PC-3 (cell line): Measurements from ENCODE around the gene JAKMIP2. TPM values are rescaled to one million over a fixed set of nuclear protein-coding genes. Genes with fewer than 3 reads are reported as not detected.

Source experiments
- ATAC-seq: fragments of 200-7000 bp; cut with Tn5 transposase; 2 replicates; pipeline ENCODE4 v1.9.1; 2020; ENCODE audit warnings: mild to moderate bottlenecking, moderate library complexity
- BruUV-seq: library from RNA; stranded (reverse); fragments of 400-500 nt; replicated peaks from 2 replicates; lab custom pipeline; 2021; lab: Mats Ljungman, UMichigan
- CTCF ChIA-PET: fragments of 300-600 bp; sonication (Branson Sonifier 250); formaldehyde crosslinking; loops from one replicate; lab custom pipeline; 2022; ENCODE audit warnings: antibody characterized with exemption; lab: Charles Lee
- POLR2A ChIA-PET: fragments of 300-600 bp; sonication (Branson Sonifier 250); formaldehyde crosslinking; loops from one replicate; lab custom pipeline; 2022; ENCODE audit warnings: antibody characterized with exemption; ENCODE audit not compliant: unreplicated experiment; lab: Charles Lee
- DNase-seq: peaks from one replicate; pipeline ENCODE4 v3.0.0-alpha.2; 2015
- H2AFZ ChIP-seq: fragments of 300-600 bp; sonication (generic); 2 replicates; pipeline ENCODE4 v1.6.0; 2016; ENCODE audit warnings: antibody characterized with exemption, low read length
- H3F3A ChIP-seq: fragments of 300-600 bp; sonication (generic); one replicate; pipeline ENCODE4 v1.6.0; 2017; ENCODE audit warnings: antibody characterized with exemption, low read length, control low read depth, mild to moderate bottlenecking; ENCODE audit not compliant: unreplicated experiment
- H3K27ac ChIP-seq: fragments of 300-600 bp; sonication (generic); 2 replicates; pipeline ENCODE4 v1.5.1; 2016; ENCODE audit warnings: mild to moderate bottlenecking, low read length
- H3K27me3 ChIP-seq: fragments of 300-600 bp; sonication (generic); 2 replicates; pipeline ENCODE4 v1.6.1; 2016; ENCODE audit warnings: low read length, mixed read lengths
- H3K36me3 ChIP-seq: fragments of 300-600 bp; sonication (generic); 2 replicates; pipeline ENCODE4 v1.6.1; 2016; ENCODE audit warnings: low read depth, mixed run types, low read length, mixed read lengths
- H3K4me1 ChIP-seq: fragments of 300-600 bp; sonication (generic); 2 replicates; pipeline ENCODE4 v1.5.1; 2016; ENCODE audit warnings: low read length; ENCODE audit not compliant: insufficient read depth
- H3K4me2 ChIP-seq: fragments of 300-600 bp; sonication (generic); 2 replicates; pipeline ENCODE4 v1.6.0; 2016; ENCODE audit warnings: low read length
- H3K4me3 ChIP-seq: fragments of 300-600 bp; sonication (generic); 2 replicates; pipeline ENCODE4 v1.5.1; 2016; ENCODE audit warnings: mild to moderate bottlenecking, low read length, mixed read lengths
- H3K79me2 ChIP-seq: fragments of 300-600 bp; sonication (generic); 2 replicates; pipeline ENCODE4 v1.6.1; 2017; ENCODE audit warnings: low read length, mixed read lengths
- H3K9ac ChIP-seq: fragments of 300-600 bp; sonication (generic); 2 replicates; pipeline ENCODE4 v1.6.0; 2016; ENCODE audit warnings: mild to moderate bottlenecking, low read length
- H3K9me2 ChIP-seq: fragments of 300-600 bp; sonication (generic); replicated peaks from 2 replicates; pipeline ENCODE4 v1.6.1; 2016; ENCODE audit warnings: mixed run types, low read length, mixed read lengths
- H3K9me3 ChIP-seq: fragments of 300-600 bp; sonication (generic); 2 replicates; pipeline ENCODE4 v1.6.1; 2016; ENCODE audit warnings: low read length, mixed read lengths
- H4K20me1 ChIP-seq: fragments of 300-600 bp; sonication (generic); 2 replicates; pipeline ENCODE4 v1.6.1; 2016; ENCODE audit warnings: low read length, mixed read lengths
- EZH2 ChIP-seq: fragments of 300-600 bp; sonication (generic); IDR thresholded peaks from one replicate; pipeline ENCODE4 v1.6.1; 2017; ENCODE audit warnings: antibody characterized with exemption, mild to moderate bottlenecking, low read length; ENCODE audit not compliant: unreplicated experiment
- EZH2phosphoT487 ChIP-seq: fragments of 300-600 bp; sonication (generic); IDR thresholded peaks from 2 replicates; pipeline ENCODE4 v1.6.1; 2018; ENCODE audit warnings: mild to moderate bottlenecking, antibody characterized with exemption, low read length, borderline replicate concordance
- intact Hi-C: fragments of 100-400 bp; cut with micrococcal nuclease; formaldehyde crosslinking; loops from 2 replicates; pipeline ENCODE4 v1.9.0; 2023
- total RNA-seq: library from RNA; depleted of rRNA; stranded (reverse); fragments of >200 nt; gene quantifications from 2 replicates; pipeline ENCODE4 v1.2.3, GENCODE V29; 2014
- TF ChIP-seq, protein P1 (sequence below): fragments of 300-600 bp; sonication (generic); conservative IDR thresholded peaks from 2 replicates; pipeline ENCODE4 v1.5.1; 2017; ENCODE audit warnings: antibody characterized with exemption, low read depth, mild to moderate bottlenecking, low read length

JAKMIP2 gene
- total RNA-seq, 1 experiment from 2014 or later = 0.15 TPM

DNA sequence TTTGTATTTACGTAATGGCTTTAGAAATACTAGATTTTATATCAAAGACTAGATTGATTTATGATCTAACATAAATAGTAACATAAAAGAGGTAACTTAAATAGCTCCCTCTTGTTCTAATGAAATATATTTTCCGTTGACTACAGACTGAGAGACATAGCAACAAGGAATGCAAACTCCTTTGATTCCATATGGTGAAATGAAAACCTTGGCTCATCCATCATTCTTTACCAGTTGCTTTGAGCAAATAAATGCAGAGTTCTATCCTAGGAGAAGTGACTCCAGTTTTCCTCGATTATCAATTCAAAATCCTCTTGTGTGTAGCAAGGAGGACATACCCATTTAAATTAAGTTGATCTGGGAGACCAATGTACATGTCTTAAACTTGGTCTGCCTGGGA, 18.0 kb upstream of the JAKMIP2 start:
- ChIA-PET POLR2A (no interaction called here), CTCF (no interaction called here)
- Histone ChIP-seq H3K27ac (no peak overlapping the region), H3K4me2 (no peak overlapping the region), H2AFZ (no peak overlapping the region), H3F3A (no peaks in the 10 kb centered on the region), H3K9me3 (no peaks in the 10 kb centered on the region), H3K4me3 (no peak overlapping the region), H3K9me2 (no peaks in the 10 kb centered on the region), H3K4me1 (peaks cover 45% of the 10 kb centered on the region), H3K36me3 (no peaks in the 10 kb centered on the region), H4K20me1 (no peaks in the 10 kb centered on the region), H3K9ac (no peak overlapping the region), H3K27me3 (no peaks in the 10 kb centered on the region), H3K79me2 (no peaks in the 10 kb centered on the region)
- DNase-seq = no peak
- no peak for ATAC-seq
- intact Hi-C loops = no loop called here
- BruUV-seq = no TSS peak
- no peak for TF ChIP-seq EZH2
- TF ChIP-seq, protein P1, sequence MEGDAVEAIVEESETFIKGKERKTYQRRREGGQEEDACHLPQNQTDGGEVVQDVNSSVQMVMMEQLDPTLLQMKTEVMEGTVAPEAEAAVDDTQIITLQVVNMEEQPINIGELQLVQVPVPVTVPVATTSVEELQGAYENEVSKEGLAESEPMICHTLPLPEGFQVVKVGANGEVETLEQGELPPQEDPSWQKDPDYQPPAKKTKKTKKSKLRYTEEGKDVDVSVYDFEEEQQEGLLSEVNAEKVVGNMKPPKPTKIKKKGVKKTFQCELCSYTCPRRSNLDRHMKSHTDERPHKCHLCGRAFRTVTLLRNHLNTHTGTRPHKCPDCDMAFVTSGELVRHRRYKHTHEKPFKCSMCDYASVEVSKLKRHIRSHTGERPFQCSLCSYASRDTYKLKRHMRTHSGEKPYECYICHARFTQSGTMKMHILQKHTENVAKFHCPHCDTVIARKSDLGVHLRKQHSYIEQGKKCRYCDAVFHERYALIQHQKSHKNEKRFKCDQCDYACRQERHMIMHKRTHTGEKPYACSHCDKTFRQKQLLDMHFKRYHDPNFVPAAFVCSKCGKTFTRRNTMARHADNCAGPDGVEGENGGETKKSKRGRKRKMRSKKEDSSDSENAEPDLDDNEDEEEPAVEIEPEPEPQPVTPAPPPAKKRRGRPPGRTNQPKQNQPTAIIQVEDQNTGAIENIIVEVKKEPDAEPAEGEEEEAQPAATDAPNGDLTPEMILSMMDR = no peak
- TF ChIP-seq EZH2phosphoT487 = no peak

DNA sequence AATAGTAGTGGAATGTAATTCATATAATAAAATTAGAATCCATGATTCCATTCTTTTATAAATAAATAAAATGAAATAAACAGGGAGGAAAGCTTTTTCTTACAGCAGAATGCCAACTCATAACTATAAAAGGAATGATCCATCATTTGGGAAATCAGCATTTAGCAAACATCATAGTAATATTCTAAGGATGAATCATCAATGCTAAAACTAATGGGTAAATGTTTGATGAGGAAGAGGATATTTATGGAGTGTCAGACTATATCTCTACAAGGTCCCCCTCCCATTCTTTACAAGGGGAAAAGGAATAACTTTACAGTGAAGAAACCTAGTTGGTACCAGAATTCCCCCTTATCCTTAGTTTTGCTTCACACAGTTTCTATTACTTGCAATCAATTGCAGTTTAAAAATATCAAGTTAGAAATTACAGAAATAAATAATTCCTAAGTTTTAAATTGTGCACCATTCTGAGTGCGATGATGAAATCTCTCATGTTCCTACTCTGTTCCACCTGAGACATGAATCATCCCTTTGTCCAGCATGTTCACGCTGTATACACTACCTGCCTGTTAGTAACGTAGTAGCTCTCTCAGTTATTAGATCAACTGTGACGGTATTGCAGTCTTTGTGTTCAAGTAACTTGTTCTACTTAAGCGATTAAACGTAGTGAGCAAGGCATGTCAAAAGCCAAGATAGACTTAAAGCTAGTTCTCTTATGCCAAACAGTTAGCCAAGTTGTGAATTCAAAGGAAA, 14.2 kb upstream of the JAKMIP2 start:
- Histone ChIP-seq H3K9me3 (no peaks in the 10 kb centered on the region), H3K79me2 (no peaks in the 10 kb centered on the region), H3K4me1 (peaks cover 27% of the 10 kb centered on the region), H3F3A (no peaks in the 10 kb centered on the region), H3K4me2 (peak overlapping the region; percentile 74), H3K9ac (0 out of 2 replicates have a peak overlapping the region, but pooled peaks have one; percentile 1), H3K4me3 (peak overlapping the region; percentile 47), H4K20me1 (no peaks in the 10 kb centered on the region), H2AFZ (peak overlapping the region; percentile 19), H3K27ac (peak overlapping the region; percentile 73), H3K36me3 (no peaks in the 10 kb centered on the region), H3K9me2 (no peaks in the 10 kb centered on the region), H3K27me3 (no peaks in the 10 kb centered on the region)
- ChIA-PET POLR2A (interaction anchor here (0.6 kb wide), 2 partner anchors 57 to 351 kb away, joined by 6 to 7 read pairs; no protein-coding TSS in a partner anchor), CTCF (interaction anchor here (1.0 kb wide), 1 partner anchor 26 kb away, joined by 5 read pairs; no protein-coding TSS in a partner anchor)
- intact Hi-C loops = loop anchor here (1.0 to 2.0 kb wide), 2 partner anchors 22 to 39 kb away; no protein-coding TSS in a partner anchor
- TF ChIP-seq, protein P1 = no peak
- TF ChIP-seq EZH2phosphoT487 (no peak), EZH2 (no peak)
- BruUV-seq = no TSS peak
- DNase-seq (peak; percentile 90), ATAC-seq (peak; percentile 93)

DNA sequence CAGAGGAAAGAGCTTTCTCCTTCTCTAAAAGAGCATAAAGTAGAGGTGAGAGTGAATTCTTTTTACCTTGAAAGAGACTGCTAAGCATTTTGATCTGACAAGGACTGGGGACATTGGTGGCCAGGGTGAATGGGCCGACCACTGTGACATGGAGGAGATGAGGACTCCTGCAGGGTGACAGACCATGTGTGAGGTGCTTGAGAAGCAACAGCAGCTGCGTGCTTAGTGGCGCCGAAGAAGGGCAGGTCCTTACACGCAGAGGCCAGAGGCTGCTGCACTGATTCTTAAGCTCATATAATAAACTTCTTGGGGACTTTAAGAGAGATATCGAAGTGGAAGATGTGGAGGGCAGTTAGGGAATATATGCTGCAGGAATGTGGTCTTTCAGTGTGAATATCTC, 8.7 kb upstream of the JAKMIP2 start:
- ATAC-seq (no peak), DNase-seq (no peak)
- no peaks in the 10 kb centered on the region for H3F3A ChIP-seq
- TF ChIP-seq EZH2phosphoT487 (no peak), EZH2 (no peak)
- TF ChIP-seq, protein P1 = no peak
- no TSS peak for BruUV-seq
- H3K36me3 ChIP-seq = no peaks in the 10 kb centered on the region
- intact Hi-C loops = no loop called here
- H3K4me3 ChIP-seq = no peak overlapping the region
- CTCF ChIA-PET = no interaction called here
- H3K9me2 ChIP-seq = no peaks in the 10 kb centered on the region
- no peaks in the 10 kb centered on the region for H3K79me2 ChIP-seq
- H3K9me3 ChIP-seq = no peaks in the 10 kb centered on the region
- H3K27me3 ChIP-seq = no peaks in the 10 kb centered on the region
- peaks cover 14% of the 10 kb centered on the region for H3K4me1 ChIP-seq
- H3K4me2 ChIP-seq = no peak overlapping the region
- H2AFZ ChIP-seq = no peak overlapping the region
- no peaks in the 10 kb centered on the region for H4K20me1 ChIP-seq
- no peak overlapping the region for H3K9ac ChIP-seq
- POLR2A ChIA-PET = no interaction called here
- H3K27ac ChIP-seq = no peak overlapping the region
